HG03159 (cell line): Measurements from ENCODE around the gene SPIB.
"Not testable (repeated sequence)": the region's sequence is repeated elsewhere in the genome, so short reads cannot be mapped to it uniquely, and the experiment has no call there.

ENCODE experiments used
- ATAC-seq: cut with Tn5 transposase; IDR thresholded peaks from one replicate; pipeline ENCODE4 v1.9.1; 2021; ENCODE audit warnings: mild to moderate bottlenecking, moderate library complexity; ENCODE audit not compliant: unreplicated experiment

Gene SPIB

GRCh38 chr19:50465986-50466705, 47.4 kb downstream of the SPIB start:
- ATAC-seq: no peak

- no peak for ATAC-seq
Measured at GRCh38 chr19:50466706-50467039, 47.9 kb downstream of the SPIB start.

- no peak for ATAC-seq
Measured at GRCh38 chr19:50467566-50467965, 48.8 kb downstream of the SPIB start.

GRCh38 chr19:50468818-50469217, 50.1 kb downstream of the SPIB start:
- no peak for ATAC-seq

GRCh38 chr19:50473336-50473735, 54.6 kb downstream of the SPIB start:
- ATAC-seq: not testable (repeated sequence)

- ATAC-seq: no peak
Measured at GRCh38 chr19:50475101-50475568, 56.4 kb downstream of the SPIB start.

- ATAC-seq: no peak
Measured at GRCh38 chr19:50475736-50476223, 57.0 kb downstream of the SPIB start.

- ATAC-seq: peak; percentile 81
Measured at GRCh38 chr19:50476224-50476906, 57.6 kb downstream of the SPIB start, which contains the start of the genes EMC10 and GARIN5A. TSS of gene EMC10 (plus strand) at chr19:50476507. CDS start at chr19:50476545, 38 bp downstream. TSS of gene GARIN5A (minus strand) at chr19:50476848. CDS start at chr19:50476388, 460 bp downstream.

GRCh38 chr19:50476907-50477238, 58.1 kb downstream of the SPIB start:
- no peak for ATAC-seq

GRCh38 chr19:50477751-50478515, 59.2 kb downstream of the SPIB start:
- no peak for ATAC-seq

GRCh38 chr19:50478901-50479715, 60.4 kb downstream of the SPIB start:
- no peak for ATAC-seq

- no peak for ATAC-seq
Measured at GRCh38 chr19:50479761-50480251, 61.1 kb downstream of the SPIB start.

GRCh38 chr19:50480281-50481111, 61.8 kb downstream of the SPIB start:
- no peak for ATAC-seq
